HepG2 (cell line): ENCODE data around the gene SMIM24. TPM values are rescaled to one million over a fixed set of nuclear protein-coding genes. Genes with fewer than 3 reads are reported as not detected.
A peak's percentile ranks its signal among the peaks of the same experiment; 100 is the strongest.

Experiments
- AHR ChIP-seq: IDR thresholded peaks from 2 replicates; pipeline ENCODE4 v1.6.1; 2018; ENCODE audit warnings: missing genetic modification reagents, missing compliant biosample characterization
- ELF4 ChIP-seq: sonication (generic); formaldehyde crosslinking; IDR thresholded peaks from 2 replicates; pipeline ENCODE4 v1.5.0; 2020; ENCODE audit warnings: missing genetic modification reagents, mild to moderate bottlenecking, moderate library complexity, borderline replicate concordance
- ETS1 ChIP-seq: sonication (generic); formaldehyde crosslinking; IDR thresholded peaks from 2 replicates; pipeline ENCODE4 v1.4.0; 2020; ENCODE audit warnings: missing genetic modification reagents
- ETV5 ChIP-seq: IDR thresholded peaks from 2 replicates; pipeline ENCODE4 v1.6.1; 2018; ENCODE audit warnings: missing biosample characterization, missing genetic modification reagents, inconsistent platforms, borderline replicate concordance
- HDAC2 ChIP-seq: sonication (generic); formaldehyde crosslinking; IDR thresholded peaks from 2 replicates; pipeline ENCODE4 v1.4.0; 2020; ENCODE audit warnings: missing genetic modification reagents
- KDM6A ChIP-seq: IDR thresholded peaks from 2 replicates; pipeline ENCODE4 v1.6.1; 2016; ENCODE audit warnings: low read depth
- MBD4 ChIP-seq: IDR thresholded peaks from 2 replicates; pipeline ENCODE4 v1.6.1; 2012; ENCODE audit warnings: low read length, inconsistent platforms, borderline replicate concordance
- MED8 ChIP-seq: sonication (generic); formaldehyde crosslinking; IDR thresholded peaks from 2 replicates; pipeline ENCODE4 v1.8.1; 2023; ENCODE audit warnings: mild to moderate bottlenecking, missing genetic modification reagents; ENCODE audit not compliant: insufficient replicate concordance
- MXD3 ChIP-seq: IDR thresholded peaks from 2 replicates; pipeline ENCODE4 v1.6.1; 2016; ENCODE audit warnings: mild to moderate bottlenecking, missing biosample characterization, missing genetic modification reagents
- MXD4 ChIP-seq: IDR thresholded peaks from 2 replicates; pipeline ENCODE4 v1.6.1; 2016; ENCODE audit warnings: mild to moderate bottlenecking, missing biosample characterization, missing genetic modification reagents
- NFYC ChIP-seq: IDR thresholded peaks from 2 replicates; pipeline ENCODE4 v1.6.1; 2016; ENCODE audit warnings: missing genetic modification reagents, missing compliant biosample characterization
- RAD51 ChIP-seq: fragments of 450-650 bp; IDR thresholded peaks from 2 replicates; pipeline ENCODE4 v1.6.1; 2016; ENCODE audit warnings: borderline replicate concordance
- RCOR2 ChIP-seq: IDR thresholded peaks from 2 replicates; pipeline ENCODE4 v1.6.1; 2016; ENCODE audit warnings: missing biosample characterization, missing genetic modification reagents
- RORA ChIP-seq: sonication (generic); formaldehyde crosslinking; IDR thresholded peaks from 2 replicates; pipeline ENCODE4 v1.5.0; 2020; ENCODE audit warnings: mild to moderate bottlenecking, missing genetic modification reagents, moderate library complexity
- SNRNP70 ChIP-seq: fragments of 200-400 bp; formaldehyde crosslinking; IDR thresholded peaks from 2 replicates; pipeline ENCODE4 v1.6.1; 2017; ENCODE audit warnings: mild to moderate bottlenecking, low read depth, low read length, moderate library complexity
- THAP7 ChIP-seq: sonication (generic); formaldehyde crosslinking; IDR thresholded peaks from 2 replicates; pipeline ENCODE4 v1.8.1; 2023; ENCODE audit warnings: mild to moderate bottlenecking, missing genetic modification reagents
- THYN1 ChIP-seq: sonication (generic); formaldehyde crosslinking; IDR thresholded peaks from 2 replicates; pipeline ENCODE4 v1.8.1; 2023; ENCODE audit warnings: low read depth, mild to moderate bottlenecking, moderate library complexity, missing genetic modification reagents, borderline replicate concordance
- TRIM22 ChIP-seq: fragments of 450-650 bp; IDR thresholded peaks from 2 replicates; pipeline ENCODE4 v1.6.1; 2017
- ZNF12 ChIP-seq: sonication (generic); formaldehyde crosslinking; IDR thresholded peaks from 2 replicates; pipeline ENCODE4 v1.5.0; 2020; ENCODE audit warnings: missing genetic modification reagents
- ZNF230 ChIP-seq: sonication (generic); formaldehyde crosslinking; IDR thresholded peaks from 2 replicates; pipeline ENCODE4 v1.4.0; 2020; ENCODE audit warnings: mild to moderate bottlenecking, missing genetic modification reagents
- ZNF24 ChIP-seq: fragments of 450-650 bp; IDR thresholded peaks from 2 replicates; pipeline ENCODE4 v1.6.1; 2017; ENCODE audit warnings: antibody characterized with exemption, mild to moderate bottlenecking
- ZNF326 ChIP-seq: sonication (generic); formaldehyde crosslinking; IDR thresholded peaks from 2 replicates; pipeline ENCODE4 v1.4.0; 2020; ENCODE audit warnings: missing genetic modification reagents, borderline replicate concordance
- ZNF329 ChIP-seq: sonication (generic); formaldehyde crosslinking; IDR thresholded peaks from 2 replicates; pipeline ENCODE4 v1.9.0; 2021; ENCODE audit warnings: low read depth, mild to moderate bottlenecking, missing genetic modification reagents
- ZNF784 ChIP-seq: sonication (generic); formaldehyde crosslinking; IDR thresholded peaks from 2 replicates; pipeline ENCODE4 v1.5.1; 2020; ENCODE audit warnings: missing genetic modification reagents, mild to moderate bottlenecking, borderline replicate concordance
- polyA plus RNA-seq, 8 experiments: library from polyadenylated mRNA; depleted of rRNA in 3 of 8; stranded (reverse) in 7 of 8; unstranded in 1 of 8; fragments of >200 nt; fragmentation: Illumina TruSeq in 4 of 8; extraction: Trizol in 4 of 8; gene quantifications; 2 replicates each; pipeline versions ENCODE4 v1.2.1 to v1.2.3, GENCODE V29; 2011 to 2016; ENCODE audit warnings: low read depth in 4 of 8, missing spikeins in 1 of 8, mixed read lengths in 1 of 8; ENCODE audit not compliant: insufficient read depth in 1 of 8
- total RNA-seq, 5 experiments: library from RNA; depleted of rRNA; stranded (reverse); fragments of >200 nt; fragmentation: Illumina TruSeq; extraction: Trizol; gene quantifications; 2 replicates each; pipeline ENCODE4 v1.2.3, GENCODE V29; 2016; ENCODE audit warnings: low read depth in 1 of 5
- TF ChIP-seq, protein P1 (sequence below): sonication (generic); formaldehyde crosslinking; IDR thresholded peaks from 2 replicates; pipeline ENCODE4 v1.4.0; 2020; ENCODE audit warnings: missing genetic modification reagents
- TF ChIP-seq, protein P2 (sequence below): IDR thresholded peaks from 2 replicates; pipeline ENCODE4 v1.6.1; 2016; ENCODE audit warnings: low read depth, borderline replicate concordance

The SMIM24 gene
- total and polyA plus RNA-seq, 2 of the 13 experiments (the other 11 are each of a cell fraction or from before 2014, with no cell fraction given), result 11.2 to 70.6 TPM

GRCh38 chr19:3434630-3435553 lies 45.4 kb downstream of the SMIM24 start (continued):
- no peak for TF ChIP-seq KDM6A (CRISPR knock-in tag)
- no peak for TF ChIP-seq ETS1 (CRISPR knock-in tag)
- no peak for TF ChIP-seq AHR (CRISPR knock-in tag)
- no peak for TF ChIP-seq NFYC (CRISPR knock-in tag)
- no peak for TF ChIP-seq ZNF329 (CRISPR knock-in tag)
- TF ChIP-seq RCOR2 (CRISPR knock-in tag), result peak; percentile 24; the same call in 1 of the 2 replicates
- TF ChIP-seq ELF4 (CRISPR knock-in tag), result no peak; the same call in 1 of the 2 replicates
- no peak for TF ChIP-seq ZNF230 (CRISPR knock-in tag)
- no peak for TF ChIP-seq THAP7 (CRISPR knock-in tag)
- no peak for TF ChIP-seq RORA (CRISPR knock-in tag)
- TF ChIP-seq MXD4 (CRISPR knock-in tag), result no peak
- no peak for TF ChIP-seq SNRNP70
- no peak for TF ChIP-seq ZNF326 (CRISPR knock-in tag)
- TF ChIP-seq ZNF12 (CRISPR knock-in tag), result no peak
- TF ChIP-seq HDAC2 (CRISPR knock-in tag), result no peak
- TF ChIP-seq MBD4, result no peak
- TF ChIP-seq ETV5 (CRISPR knock-in tag), result no peak; the same call in none of the 2 replicates
- no peak for TF ChIP-seq THYN1 (CRISPR knock-in tag)
- TF ChIP-seq RAD51, result no peak
- TF ChIP-seq, protein P1, sequence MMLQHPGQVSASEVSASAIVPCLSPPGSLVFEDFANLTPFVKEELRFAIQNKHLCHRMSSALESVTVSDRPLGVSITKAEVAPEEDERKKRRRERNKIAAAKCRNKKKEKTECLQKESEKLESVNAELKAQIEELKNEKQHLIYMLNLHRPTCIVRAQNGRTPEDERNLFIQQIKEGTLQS (CRISPR knock-in tag), result peak; percentile 84
- TF ChIP-seq TRIM22, result no peak
- TF ChIP-seq, protein P2, sequence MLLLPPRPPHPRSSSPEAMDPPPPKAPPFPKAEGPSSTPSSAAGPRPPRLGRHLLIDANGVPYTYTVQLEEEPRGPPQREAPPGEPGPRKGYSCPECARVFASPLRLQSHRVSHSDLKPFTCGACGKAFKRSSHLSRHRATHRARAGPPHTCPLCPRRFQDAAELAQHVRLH (CRISPR knock-in tag), result no peak
- no peak for TF ChIP-seq ZNF24
- no peak; the same call in 1 of the 2 replicates for TF ChIP-seq ZNF784 (CRISPR knock-in tag)
- TF ChIP-seq MXD3 (CRISPR knock-in tag), result no peak; the same call in 1 of the 2 replicates
- peak; percentile 55 for TF ChIP-seq MED8
